Mucosa of stomach (tissue), 1 donor: Measurements from ENCODE around the gene JPT1.
A peak's percentile ranks its signal among the peaks of the same experiment; 100 is the strongest.

ENCODE experiments used
- H3K27me3 ChIP-seq: one replicate; pipeline ENCODE4 v1.7.0; 2013; ENCODE audit warnings: mild to moderate bottlenecking, low read length; ENCODE audit not compliant: control insufficient read depth, insufficient read depth
- H3K36me3 ChIP-seq: one replicate; pipeline ENCODE4 v1.7.0; 2013; ENCODE audit warnings: low read length; ENCODE audit not compliant: control insufficient read depth, insufficient read depth
- H3K4me1 ChIP-seq: one replicate; pipeline ENCODE4 v1.7.0; 2013; ENCODE audit warnings: mild to moderate bottlenecking, low read length; ENCODE audit not compliant: control insufficient read depth, insufficient read depth
- H3K4me3 ChIP-seq: one replicate; pipeline ENCODE4 v1.7.0; 2013; ENCODE audit warnings: low read length
- H3K9ac ChIP-seq: one replicate; pipeline ENCODE4 v1.7.0; 2013; ENCODE audit warnings: mild to moderate bottlenecking, low read length, moderate library complexity
- H3K9me3 ChIP-seq: one replicate; pipeline ENCODE4 v1.7.0; 2013; ENCODE audit warnings: mild to moderate bottlenecking, low read length, moderate library complexity; ENCODE audit not compliant: control insufficient read depth
- donor health status: Pancreatic carcinoma.

Gene JPT1

DNA sequence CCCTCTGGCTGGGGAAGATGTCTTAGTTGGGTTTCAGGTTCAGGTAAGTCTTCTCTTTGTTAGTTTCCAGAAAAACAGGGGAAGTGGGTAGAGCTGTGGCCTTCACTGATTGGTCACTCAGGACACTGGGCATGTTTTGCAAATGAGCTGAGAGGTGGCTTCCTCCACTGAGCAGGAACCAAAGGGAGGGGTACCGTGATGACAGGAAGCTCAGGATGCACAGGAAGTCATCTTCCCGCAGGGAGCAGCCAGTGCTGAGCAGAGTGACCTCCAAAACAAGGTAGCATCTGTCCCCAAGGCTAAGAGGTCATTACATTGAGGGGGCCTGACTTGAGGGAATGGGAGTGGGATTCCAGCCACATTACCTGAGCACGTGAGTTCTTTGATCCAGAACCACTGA is 28.3 kb downstream of the JPT1 start:
- no peak overlapping the region for H3K4me3 ChIP-seq
- no peak overlapping the region for H3K9ac ChIP-seq
- peaks cover 4% of the 10 kb centered on the region for H3K36me3 ChIP-seq
- H3K27me3 ChIP-seq: no peaks in the 10 kb centered on the region
- no peaks in the 10 kb centered on the region for H3K9me3 ChIP-seq
- H3K4me1 ChIP-seq: peaks cover 43% of the 10 kb centered on the region

DNA sequence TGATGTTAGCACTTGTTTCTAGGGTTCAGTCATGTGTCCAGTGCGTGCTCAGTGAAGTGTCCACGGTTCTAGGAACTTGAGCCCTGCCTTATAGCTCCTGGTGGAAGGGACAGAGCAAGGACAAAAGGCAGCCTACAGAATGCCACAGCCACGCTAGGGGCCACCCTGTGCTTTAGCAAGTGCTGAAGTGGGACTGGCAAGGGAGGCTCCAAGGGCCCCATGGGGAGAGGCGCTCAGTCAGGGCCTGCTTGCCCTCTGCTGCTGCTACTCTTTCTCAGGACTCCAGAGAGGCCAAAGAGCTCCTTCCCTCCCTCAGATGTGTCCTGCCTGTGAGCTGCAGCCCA is 29.5 kb downstream of the JPT1 start:
- Histone ChIP-seq H3K4me3 (no peak overlapping the region), H3K9me3 (no peaks in the 10 kb centered on the region), H3K4me1 (peaks cover 35% of the 10 kb centered on the region), H3K9ac (peak overlapping the region; percentile 25), H3K36me3 (peaks cover 2% of the 10 kb centered on the region), H3K27me3 (no peaks in the 10 kb centered on the region)

DNA sequence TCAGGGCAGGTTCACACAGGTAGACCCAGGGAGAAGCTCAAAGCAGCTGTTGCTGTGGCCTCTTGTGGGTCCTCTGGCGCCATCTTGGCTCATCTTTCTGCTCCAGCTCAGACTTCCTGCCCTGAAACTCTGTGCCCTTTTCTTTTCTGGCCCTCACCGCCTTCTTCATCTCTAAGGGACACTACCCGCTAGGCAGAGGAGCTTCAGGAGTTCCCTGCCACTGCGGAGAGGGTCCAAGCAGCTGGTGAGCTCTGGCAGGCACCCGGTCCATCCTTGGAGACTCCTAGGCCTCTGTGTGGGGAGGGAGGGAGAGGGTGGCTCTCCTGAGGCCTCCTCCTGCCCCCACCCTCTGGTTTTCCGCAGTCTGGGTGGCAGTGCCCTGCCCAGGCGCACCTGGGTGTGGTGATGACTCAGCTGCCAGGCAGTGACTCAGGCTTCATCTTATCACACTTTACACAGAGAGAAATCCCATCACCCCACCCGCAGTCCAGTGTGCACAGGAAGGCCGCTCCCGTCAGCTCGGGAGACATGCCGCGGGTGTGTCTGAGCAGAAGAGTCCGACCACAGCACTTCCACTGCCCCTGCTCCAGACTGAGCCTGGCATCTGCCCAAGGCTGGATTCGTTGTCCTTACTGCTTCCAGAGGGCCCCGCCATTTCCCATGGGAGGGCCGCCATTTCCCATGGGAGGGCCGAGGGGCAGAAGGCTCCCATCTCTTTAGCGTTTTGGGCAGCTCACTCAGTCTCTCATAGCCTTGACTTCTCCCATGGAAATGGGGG is 30.1 kb downstream of the JPT1 start:
- Histone ChIP-seq H3K27me3 (no peaks in the 10 kb centered on the region), H3K4me3 (peak overlapping the region; percentile 26), H3K9ac (peak overlapping the region; percentile 33), H3K9me3 (no peaks in the 10 kb centered on the region), H3K36me3 (no peaks in the 10 kb centered on the region), H3K4me1 (peaks cover 40% of the 10 kb centered on the region)

DNA sequence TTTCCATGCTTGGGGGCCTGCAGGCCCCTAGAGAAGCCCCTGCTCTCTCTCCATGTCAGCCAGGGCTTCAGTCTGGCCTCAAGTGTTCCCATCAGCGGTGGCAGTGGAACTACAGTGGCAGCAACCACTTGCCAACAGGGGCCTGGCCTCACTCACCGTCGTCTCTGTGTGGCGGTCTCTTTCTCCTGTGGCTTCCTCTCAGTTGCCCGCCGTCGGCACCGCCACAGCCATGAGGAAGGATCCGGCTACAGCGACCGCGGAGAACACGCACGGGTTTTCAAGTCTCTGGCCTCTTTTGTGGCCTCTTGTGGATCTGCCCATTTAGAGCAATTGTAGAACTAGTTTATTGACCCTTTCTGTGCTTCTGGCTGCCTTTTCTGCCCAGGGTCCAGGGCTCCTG is 36.0 kb downstream of the JPT1 start:
- H3K27me3 ChIP-seq: no peaks in the 10 kb centered on the region
- no peaks in the 10 kb centered on the region for H3K36me3 ChIP-seq
- H3K4me1 ChIP-seq: peaks cover 41% of the 10 kb centered on the region
- H3K4me3 ChIP-seq: no peak overlapping the region
- no peaks in the 10 kb centered on the region for H3K9me3 ChIP-seq
- no peak overlapping the region for H3K9ac ChIP-seq

DNA sequence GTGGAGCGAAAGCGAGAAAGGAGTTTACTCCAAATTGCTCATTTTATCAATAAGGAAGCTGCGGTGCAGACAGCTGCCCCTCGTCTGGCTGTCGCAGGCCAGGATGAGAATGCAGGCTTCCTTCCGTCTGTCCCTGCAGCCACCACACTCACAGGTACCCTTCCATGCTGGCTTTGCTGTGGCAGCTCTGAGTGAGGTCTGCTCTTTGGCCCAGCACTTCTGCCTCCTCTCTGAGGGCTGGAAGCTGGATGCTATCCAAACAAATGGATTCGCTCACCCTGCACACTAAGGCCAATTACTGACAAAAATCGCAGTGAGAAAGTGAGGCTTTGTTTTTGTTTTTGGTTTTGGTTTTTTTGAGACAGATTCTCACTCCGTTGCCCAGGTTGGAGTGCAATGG is 37.6 kb downstream of the JPT1 start:
- no peaks in the 10 kb centered on the region for H3K27me3 ChIP-seq
- H3K9ac ChIP-seq: no peak overlapping the region
- no peaks in the 10 kb centered on the region for H3K9me3 ChIP-seq
- no peaks in the 10 kb centered on the region for H3K36me3 ChIP-seq
- H3K4me3 ChIP-seq: no peak overlapping the region
- H3K4me1 ChIP-seq: peaks cover 41% of the 10 kb centered on the region

DNA sequence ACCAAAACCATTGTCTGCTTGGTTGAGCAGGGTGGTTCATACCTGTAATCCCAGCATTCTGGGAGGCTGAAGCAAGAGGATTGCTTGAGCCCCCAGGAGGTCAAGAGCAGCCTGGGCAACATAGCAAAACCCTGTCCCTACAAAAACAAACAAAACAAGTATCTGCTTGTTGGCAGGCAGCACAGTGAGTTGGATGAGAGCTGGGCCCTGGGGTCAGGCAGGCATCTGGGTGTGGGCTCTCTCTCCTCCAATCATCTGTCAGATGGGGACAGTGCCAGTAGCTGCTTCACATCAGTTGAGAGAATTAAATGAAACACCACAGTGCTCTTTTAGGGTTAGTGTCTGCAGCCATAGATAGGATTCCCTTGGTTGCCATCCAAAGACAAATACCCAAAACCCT is 38.8 kb downstream of the JPT1 start:
- Histone ChIP-seq H3K9ac (no peak overlapping the region), H3K9me3 (no peaks in the 10 kb centered on the region), H3K27me3 (no peaks in the 10 kb centered on the region), H3K4me1 (peaks cover 49% of the 10 kb centered on the region), H3K36me3 (no peaks in the 10 kb centered on the region), H3K4me3 (no peak overlapping the region)

DNA sequence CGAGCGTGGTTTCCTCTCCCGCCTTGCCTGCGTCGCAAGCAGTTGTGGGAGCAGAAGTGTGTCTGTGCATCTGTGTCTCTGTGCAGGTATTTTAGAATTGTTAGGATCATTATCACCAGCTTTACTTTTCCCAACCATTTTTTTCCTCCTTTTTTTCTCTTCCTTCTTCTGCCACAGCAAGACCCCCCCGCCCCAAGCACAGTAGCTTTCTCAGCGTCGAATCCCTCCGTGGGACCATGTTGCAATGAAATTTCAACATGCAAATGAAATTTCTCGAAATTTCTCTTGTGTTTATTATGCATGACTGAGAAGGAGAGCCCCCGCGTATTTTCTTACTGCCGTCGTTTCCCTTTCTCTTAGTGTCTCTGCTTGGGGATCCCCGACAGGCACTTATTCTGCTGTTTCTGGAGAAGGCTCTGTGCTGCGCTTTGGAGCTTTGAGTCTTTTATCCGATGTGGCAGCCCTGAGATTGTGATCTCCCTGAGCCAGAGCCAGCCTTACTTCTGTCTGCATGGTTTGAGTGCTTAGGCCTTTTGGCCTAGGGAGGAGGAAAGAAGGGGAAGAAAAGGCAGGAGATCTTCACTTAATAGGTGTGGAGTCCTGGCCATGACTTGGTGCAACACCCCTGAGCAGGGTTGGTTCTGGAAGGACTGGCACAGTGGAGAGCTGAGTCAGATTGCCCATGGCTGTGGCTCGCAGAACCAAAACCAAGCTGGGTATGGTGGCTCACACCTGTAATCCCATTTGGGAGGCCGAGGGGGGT is 39.6 kb downstream of the JPT1 start:
- peak overlapping the region; percentile 97 for H3K4me3 ChIP-seq
- H3K9ac ChIP-seq: peak overlapping the region; percentile 90
- no peaks in the 10 kb centered on the region for H3K27me3 ChIP-seq
- no peaks in the 10 kb centered on the region for H3K36me3 ChIP-seq
- peaks cover 51% of the 10 kb centered on the region for H3K4me1 ChIP-seq
- no peaks in the 10 kb centered on the region for H3K9me3 ChIP-seq

DNA sequence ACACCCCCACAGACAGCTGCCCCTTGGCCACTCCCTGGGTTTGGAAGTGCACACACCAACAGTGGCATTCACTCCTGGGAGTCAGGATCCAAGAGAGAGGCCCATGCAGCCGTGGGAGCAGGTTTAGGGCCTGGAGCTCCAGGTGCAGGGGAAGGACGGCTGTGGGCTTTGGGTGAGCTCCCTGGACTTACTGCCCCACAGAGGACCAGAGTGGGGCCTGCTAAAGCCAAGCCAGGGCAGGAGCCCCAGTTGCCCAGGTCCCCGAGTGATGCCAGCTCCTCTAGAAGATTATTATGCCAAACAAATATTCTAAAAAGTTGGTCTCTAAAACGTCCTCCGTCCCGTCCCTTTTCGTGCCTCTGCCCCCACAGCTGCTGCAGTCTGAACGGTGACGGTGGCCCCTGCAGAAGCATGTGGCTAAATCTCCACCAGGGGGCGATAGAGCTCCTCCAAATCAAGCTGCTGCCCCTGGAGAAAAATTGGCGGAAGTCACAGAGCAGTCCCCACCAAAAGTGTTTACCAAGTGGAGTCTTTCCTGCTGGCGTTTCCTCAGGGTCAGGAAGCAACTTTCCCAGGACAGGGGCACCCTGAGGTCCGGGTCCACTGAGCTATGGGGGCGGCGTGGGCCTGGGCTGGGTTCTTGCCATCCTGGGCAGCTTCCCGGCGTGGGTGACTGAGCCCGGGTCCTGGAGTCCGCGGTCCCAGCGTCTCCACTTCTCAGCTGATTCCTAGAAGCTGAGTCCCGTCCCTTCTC is 40.3 kb downstream of the JPT1 start:
- no peaks in the 10 kb centered on the region for H3K36me3 ChIP-seq
- peak overlapping the region; percentile 97 for H3K4me3 ChIP-seq
- H3K27me3 ChIP-seq: no peaks in the 10 kb centered on the region

DNA sequence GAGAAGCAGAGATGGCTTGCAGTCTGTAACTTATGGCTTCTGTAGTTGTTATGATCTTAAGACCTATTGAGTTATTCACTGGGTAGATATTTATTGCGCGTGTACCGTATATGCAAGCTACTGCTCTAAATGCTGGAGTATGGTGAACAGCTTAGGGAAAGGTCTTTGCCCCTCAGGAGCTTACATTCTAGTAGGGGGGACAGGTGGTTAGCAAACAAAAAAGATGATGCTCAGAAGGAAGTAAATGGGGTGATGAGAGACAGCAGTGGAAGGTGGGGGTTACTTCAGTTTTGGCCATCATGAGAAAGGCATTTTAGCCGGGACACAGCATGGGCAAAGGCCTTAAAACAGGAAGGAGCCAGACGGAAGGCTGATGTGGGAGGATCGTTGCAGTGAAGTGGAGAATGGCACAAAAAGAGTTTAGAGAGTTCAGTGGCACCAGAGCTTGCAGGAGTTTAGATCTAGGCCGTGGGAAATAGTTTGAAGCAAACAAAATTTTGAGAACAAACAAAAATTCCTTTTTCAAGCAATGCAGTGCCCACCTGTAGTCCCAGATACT is 42.5 kb downstream of the JPT1 start:
- H3K4me1 ChIP-seq: peaks cover 48% of the 10 kb centered on the region

More for the DNA sequence above, 40.3 kb downstream of the JPT1 start:
- H3K9me3 ChIP-seq: no peaks in the 10 kb centered on the region
- peaks cover 50% of the 10 kb centered on the region for H3K4me1 ChIP-seq
- peak overlapping the region; percentile 90 for H3K9ac ChIP-seq

DNA sequence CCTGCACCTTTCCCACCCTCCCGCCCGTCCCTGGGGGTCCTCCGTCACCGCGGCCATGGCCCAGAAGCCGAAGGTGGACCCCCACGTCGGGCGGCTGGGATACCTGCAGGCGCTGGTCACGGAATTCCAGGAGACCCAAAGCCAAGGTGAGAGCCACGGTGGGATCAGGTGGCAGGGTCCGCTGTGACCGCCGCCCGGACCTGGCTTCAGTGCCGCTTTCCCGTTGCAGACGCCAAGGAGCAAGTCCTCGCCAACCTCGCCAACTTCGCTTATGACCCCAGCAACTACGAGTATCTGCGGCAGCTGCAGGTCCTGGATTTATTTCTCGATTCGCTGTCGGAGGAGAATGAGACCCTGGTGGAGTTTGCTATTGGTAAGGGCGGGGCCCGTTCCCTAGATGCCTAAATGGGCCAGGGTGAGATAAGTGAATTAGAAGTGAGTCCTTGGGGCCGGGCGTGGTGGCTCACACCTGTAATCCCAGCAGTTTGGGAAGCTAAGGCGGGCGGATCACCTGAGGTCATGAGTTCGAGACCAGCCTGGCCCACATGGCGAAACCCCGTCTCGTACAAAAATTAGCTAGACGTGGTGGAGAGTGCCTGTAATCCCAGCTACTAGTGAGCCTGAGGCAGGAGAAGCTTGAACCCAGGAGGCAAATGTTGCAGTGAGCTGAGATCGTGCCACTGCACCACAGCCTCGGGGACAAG is 43.9 kb downstream of the JPT1 start:
- H3K4me1 ChIP-seq: peaks cover 49% of the 10 kb centered on the region
- H3K9ac ChIP-seq: peak overlapping the region; percentile 71
- no peaks in the 10 kb centered on the region for H3K27me3 ChIP-seq
- no peaks in the 10 kb centered on the region for H3K36me3 ChIP-seq
- H3K9me3 ChIP-seq: no peaks in the 10 kb centered on the region
- peak overlapping the region; percentile 67 for H3K4me3 ChIP-seq

More for the DNA sequence above, 42.5 kb downstream of the JPT1 start:
- no peaks in the 10 kb centered on the region for H3K27me3 ChIP-seq
- H3K36me3 ChIP-seq: no peaks in the 10 kb centered on the region
- no peaks in the 10 kb centered on the region for H3K9me3 ChIP-seq
- H3K9ac ChIP-seq: peak overlapping the region; percentile 12
- H3K4me3 ChIP-seq: no peak overlapping the region

DNA sequence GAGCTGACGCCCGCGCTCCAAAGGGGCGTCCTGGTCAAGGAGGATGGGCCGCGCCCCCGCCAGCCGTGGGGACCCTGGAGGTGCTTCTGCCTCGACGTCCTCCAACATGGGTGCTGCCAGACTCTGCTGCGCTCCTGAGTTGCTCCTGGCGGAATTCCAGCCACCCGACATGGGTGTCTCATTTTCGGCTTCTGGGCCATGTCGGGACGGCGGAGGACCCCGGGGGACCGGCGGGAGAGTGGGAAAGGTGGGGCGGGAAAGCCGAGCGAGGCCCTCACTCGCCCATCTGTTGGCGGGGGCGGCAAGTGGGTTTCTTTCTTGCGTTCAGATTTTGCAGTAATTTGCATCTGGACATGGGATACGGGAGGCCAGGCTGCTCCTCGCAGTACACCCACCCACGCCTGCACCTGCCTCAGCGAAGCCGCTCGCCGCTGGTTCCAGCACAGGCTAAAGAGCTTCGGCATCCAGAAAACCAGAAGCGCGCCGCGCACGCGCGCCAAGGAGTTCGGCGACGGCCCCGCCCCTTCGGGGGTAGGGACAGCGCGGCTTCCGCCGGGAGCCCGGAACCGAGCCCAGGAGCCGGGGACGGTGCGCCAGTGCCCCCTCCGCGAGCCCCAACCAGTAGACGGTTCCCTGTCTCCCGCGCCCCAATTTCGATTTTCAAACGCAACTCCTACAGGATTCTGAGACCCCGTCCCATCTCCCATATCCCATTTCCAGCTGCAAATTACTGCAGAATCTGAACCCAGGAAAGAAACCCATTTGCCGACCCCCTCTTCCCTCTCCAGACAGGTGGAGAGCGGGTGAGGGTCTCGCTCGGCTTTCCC is 44.7 kb downstream of the JPT1 start, which contains the start of gene ARMC7:
Gene ARMC7 (plus strand): TSS at position 563 of the 827 bp plus-strand sequence. CDS start 320 bp downstream, outside the sequence.
- no peaks in the 10 kb centered on the region for H3K9me3 ChIP-seq
- H3K4me1 ChIP-seq: peaks cover 42% of the 10 kb centered on the region
- no peaks in the 10 kb centered on the region for H3K27me3 ChIP-seq
- peak within 1 kb of the TSS; percentile 67 for H3K4me3 ChIP-seq
- H3K36me3 ChIP-seq: no peaks in the 10 kb centered on the region
- peak within 1 kb of the TSS; percentile 71 for H3K9ac ChIP-seq
